CD1c-positive myeloid dendritic cell (primary cell): ENCODE results near the gene ARHGAP26.
A peak's percentile ranks its signal among the peaks of the same experiment; 100 is the strongest.

ENCODE experiments used
- DNase-seq: peaks from one replicate; pipeline ENCODE4 v3.0.0-alpha.2; 2016; ENCODE audit errors: extremely low spot score

Gene ARHGAP26

GRCh38 chr5:143238620-143239019, 468.4 kb downstream of the ARHGAP26 start:
- no peak for DNase-seq

GRCh38 chr5:143239882-143240518, 469.8 kb downstream of the ARHGAP26 start:
- no peak for DNase-seq

GRCh38 chr5:143241892-143242291, 471.7 kb downstream of the ARHGAP26 start:
- DNase-seq, result no peak

GRCh38 chr5:143243103-143243502, 472.9 kb downstream of the ARHGAP26 start:
- no peak for DNase-seq

- DNase-seq, result no peak
Measured at GRCh38 chr5:143244000-143244736, 474.0 kb downstream of the ARHGAP26 start.

GRCh38 chr5:143244990-143245389, 474.8 kb downstream of the ARHGAP26 start:
- no peak for DNase-seq

GRCh38 chr5:143245929-143246561, 475.9 kb downstream of the ARHGAP26 start:
- no peak for DNase-seq

- no peak for DNase-seq
Measured at GRCh38 chr5:143247134-143247815, 477.1 kb downstream of the ARHGAP26 start.

GRCh38 chr5:143248391-143248790, 478.2 kb downstream of the ARHGAP26 start:
- no peak for DNase-seq

- DNase-seq, result no peak
Measured at GRCh38 chr5:143248822-143249579, 478.8 kb downstream of the ARHGAP26 start.

- DNase-seq, result no peak
Measured at GRCh38 chr5:143249851-143250250, 479.7 kb downstream of the ARHGAP26 start.

- no peak for DNase-seq
Measured at GRCh38 chr5:143251190-143251589, 481.0 kb downstream of the ARHGAP26 start.

GRCh38 chr5:143251946-143252345, 481.8 kb downstream of the ARHGAP26 start:
- DNase-seq, result no peak

GRCh38 chr5:143254819-143255218, 484.6 kb downstream of the ARHGAP26 start:
- DNase-seq, result no peak

- DNase-seq, result no peak
Measured at GRCh38 chr5:143258559-143259253, 488.5 kb downstream of the ARHGAP26 start.

- DNase-seq, result no peak
Measured at GRCh38 chr5:143259254-143259605, 489.1 kb downstream of the ARHGAP26 start.

GRCh38 chr5:143261748-143262392, 491.7 kb downstream of the ARHGAP26 start:
- DNase-seq, result peak; percentile 31

GRCh38 chr5:143262393-143263174, 492.4 kb downstream of the ARHGAP26 start:
- peak; percentile 55 for DNase-seq

GRCh38 chr5:143263272-143263810, 493.2 kb downstream of the ARHGAP26 start:
- no peak for DNase-seq
